GM23338 (cell line): ENCODE measurements around the gene FBP1. TPM values are rescaled to one million over a fixed set of nuclear protein-coding genes. Genes with fewer than 3 reads are reported as not detected.
A peak's percentile ranks its signal among the peaks of the same experiment; 100 is the strongest.

Experiments used
- ATAC-seq: fragments of 200-7000 bp; cut with Tn5 transposase; 3 replicates; pipeline ENCODE4 v1.9.1; 2020
- DNase-seq: peaks from one replicate; pipeline ENCODE4 v3.0.0-alpha.2; 2015; ENCODE audit warnings: low spot score
- H2AFZ ChIP-seq: fragments of 200-600 bp; sonication (generic); 2 replicates; pipeline ENCODE4 v1.8.0; 2016; ENCODE audit warnings: antibody characterized with exemption, mild to moderate bottlenecking, moderate library complexity
- H3F3A ChIP-seq: fragments of 200-600 bp; sonication (generic); replicated peaks from 2 replicates; pipeline ENCODE4 v1.8.0; 2017; ENCODE audit warnings: antibody characterized with exemption, mixed run types, low read depth
- H3K27ac ChIP-seq: fragments of 200-600 bp; sonication (generic); 2 replicates; pipeline ENCODE4 v1.6.1; 2016; ENCODE audit warnings: low read depth
- H3K27me3 ChIP-seq: fragments of 200-600 bp; sonication (generic); 2 replicates; pipeline ENCODE4 v1.8.0; 2016; ENCODE audit warnings: mild to moderate bottlenecking, mixed run types, moderate library complexity; ENCODE audit not compliant: insufficient read depth
- H3K36me3 ChIP-seq: fragments of 200-600 bp; sonication (generic); 2 replicates; pipeline ENCODE4 v1.8.0; 2016; ENCODE audit warnings: mild to moderate bottlenecking; ENCODE audit not compliant: insufficient read depth
- H3K4me1 ChIP-seq: fragments of 200-600 bp; sonication (generic); 2 replicates; pipeline ENCODE4 v1.8.0; 2016; ENCODE audit warnings: mild to moderate bottlenecking, moderate library complexity; ENCODE audit not compliant: insufficient read depth
- H3K4me2 ChIP-seq: fragments of 200-600 bp; sonication (generic); 2 replicates; pipeline ENCODE4 v1.7.1; 2017; ENCODE audit warnings: mixed run types
- H3K4me3 ChIP-seq: fragments of 200-600 bp; sonication (generic); 2 replicates; pipeline ENCODE4 v1.6.1; 2016; ENCODE audit warnings: mixed run types
- H3K79me2 ChIP-seq: fragments of 200-600 bp; sonication (generic); replicated peaks from 2 replicates; pipeline ENCODE4 v1.8.0; 2017; ENCODE audit warnings: mild to moderate bottlenecking; ENCODE audit not compliant: insufficient read depth
- H3K9me2 ChIP-seq: fragments of 200-600 bp; sonication (generic); 2 replicates; pipeline ENCODE4 v1.8.0; 2017; ENCODE audit not compliant: insufficient read depth
- H4K20me1 ChIP-seq: fragments of 200-600 bp; sonication (generic); replicated peaks from 2 replicates; pipeline ENCODE4 v1.8.0; 2017; ENCODE audit warnings: mild to moderate bottlenecking; ENCODE audit not compliant: insufficient read depth
- H3K27ac Mint-ChIP-seq: 2 replicates; pipeline ENCODE4 v1.8.0; 2020; ENCODE audit warnings: inconsistent platforms, mild to moderate bottlenecking, moderate library complexity, mixed read lengths
- H3K27me3 Mint-ChIP-seq: 3 replicates; pipeline ENCODE4 v1.8.0; 2022; ENCODE audit warnings: low read depth, mild to moderate bottlenecking, moderate library complexity, mixed read lengths, inconsistent platforms; ENCODE audit not compliant: insufficient read depth, poor library complexity
- H3K36me3 Mint-ChIP-seq: 3 replicates; pipeline ENCODE4 v1.8.0; 2021; ENCODE audit warnings: low read depth, mild to moderate bottlenecking, inconsistent platforms, moderate library complexity, mixed read lengths
- H3K4me1 Mint-ChIP-seq: 3 replicates; pipeline ENCODE4 v1.8.0; 2020; ENCODE audit warnings: mild to moderate bottlenecking, inconsistent platforms, mixed read lengths
- H3K4me3 Mint-ChIP-seq: 3 replicates; pipeline ENCODE4 v1.8.0; 2021; ENCODE audit warnings: moderate library complexity, mild to moderate bottlenecking, inconsistent platforms, mixed read lengths
- H3K9me3 Mint-ChIP-seq: 3 replicates; pipeline ENCODE4 v1.8.0; 2020; ENCODE audit warnings: moderate library complexity, mild to moderate bottlenecking, inconsistent platforms, mixed read lengths
- CREB1 ChIP-seq: fragments of 250-450 bp; sonication (Bioruptor Pico); IDR thresholded peaks from 2 replicates; pipeline ENCODE4 v1.5.0; 2020; ENCODE audit warnings: low read depth, mild to moderate bottlenecking, moderate library complexity
- CTCF ChIP-seq, 2 experiments: fragments of 200-600 bp in 1 of 2; sonication (generic) in 1 of 2; conservative IDR thresholded peaks; 2 replicates each; pipeline versions ENCODE4 v1.5.1 to v1.6.1; 2016 to 2017; ENCODE audit warnings: antibody characterized with exemption in 2 of 2, low read depth in 2 of 2, mild to moderate bottlenecking in 2 of 2, moderate library complexity in 1 of 2
- EZH2 ChIP-seq: fragments of 200-600 bp; sonication (generic); IDR thresholded peaks from one replicate; pipeline ENCODE4 v1.8.0; 2017; ENCODE audit warnings: antibody characterized with exemption, mild to moderate bottlenecking, low read depth; ENCODE audit not compliant: unreplicated experiment
- EZH2phosphoT487 ChIP-seq: fragments of 200-600 bp; sonication (generic); IDR thresholded peaks from one replicate; pipeline ENCODE4 v1.8.1; 2018; ENCODE audit warnings: antibody characterized with exemption; ENCODE audit not compliant: unreplicated experiment
- JUNB ChIP-seq: IDR thresholded peaks from one replicate; pipeline ENCODE4 v1.6.1; 2016; ENCODE audit warnings: antibody characterized with exemption; ENCODE audit not compliant: unreplicated experiment
- NANOG ChIP-seq: IDR thresholded peaks from 2 replicates; pipeline ENCODE4 v1.6.1; 2016; ENCODE audit warnings: antibody characterized with exemption, borderline replicate concordance
- POLR2AphosphoS5 ChIP-seq: IDR thresholded peaks from 2 replicates; pipeline ENCODE4 v1.6.1; 2016; ENCODE audit warnings: antibody characterized with exemption, low read depth
- REST ChIP-seq: IDR thresholded peaks from one replicate; pipeline ENCODE4 v1.6.1; 2018; ENCODE audit warnings: antibody characterized with exemption; ENCODE audit not compliant: unreplicated experiment
- STAT1 ChIP-seq: IDR thresholded peaks from one replicate; pipeline ENCODE4 v1.6.1; 2016; ENCODE audit warnings: antibody characterized with exemption; ENCODE audit not compliant: unreplicated experiment
- ZNF114 ChIP-seq: fragments of 250-450 bp; sonication (Bioruptor Pico); IDR thresholded peaks from 2 replicates; pipeline ENCODE4 v1.5.0; 2020; ENCODE audit warnings: mild to moderate bottlenecking, moderate library complexity
- ZNF331 ChIP-seq: fragments of 250-450 bp; sonication (Bioruptor Pico); IDR thresholded peaks from 2 replicates; pipeline ENCODE4 v1.5.0; 2020; ENCODE audit warnings: low read depth, mild to moderate bottlenecking, moderate library complexity
- polyA plus RNA-seq: library from polyadenylated mRNA; unstranded; fragments of >200 nt; fragmentation: Nextera tagmentation; extraction: Ambion mirVana; gene quantifications from 2 replicates; pipeline ENCODE4 v1.2.1, GENCODE V29; 2016
- total RNA-seq: library from RNA; depleted of rRNA; stranded (reverse); fragments of >200 nt; shearing (Covaris generic); gene quantifications from 2 replicates; pipeline ENCODE4 v1.2.3, GENCODE V29; 2014
- TF ChIP-seq, protein P1 (sequence below): IDR thresholded peaks from 2 replicates; pipeline ENCODE4 v1.6.1; 2016; ENCODE audit warnings: antibody characterized with exemption

FBP1 gene
- total and polyA plus RNA-seq, 2 experiments from 2014 or later, result 3.0 to 3.3 TPM

- no peak for TF ChIP-seq CREB1 (CRISPR knock-in tag)
- no peak for TF ChIP-seq EZH2phosphoT487
- TF ChIP-seq, protein P1, sequence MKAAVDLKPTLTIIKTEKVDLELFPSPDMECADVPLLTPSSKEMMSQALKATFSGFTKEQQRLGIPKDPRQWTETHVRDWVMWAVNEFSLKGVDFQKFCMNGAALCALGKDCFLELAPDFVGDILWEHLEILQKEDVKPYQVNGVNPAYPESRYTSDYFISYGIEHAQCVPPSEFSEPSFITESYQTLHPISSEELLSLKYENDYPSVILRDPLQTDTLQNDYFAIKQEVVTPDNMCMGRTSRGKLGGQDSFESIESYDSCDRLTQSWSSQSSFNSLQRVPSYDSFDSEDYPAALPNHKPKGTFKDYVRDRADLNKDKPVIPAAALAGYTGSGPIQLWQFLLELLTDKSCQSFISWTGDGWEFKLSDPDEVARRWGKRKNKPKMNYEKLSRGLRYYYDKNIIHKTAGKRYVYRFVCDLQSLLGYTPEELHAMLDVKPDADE, result no peak
- no peak for TF ChIP-seq NANOG
These were observed 61.7 kb downstream of the FBP1 start (continued) for GRCh38 chr9:94577571-94577970.

DNA sequence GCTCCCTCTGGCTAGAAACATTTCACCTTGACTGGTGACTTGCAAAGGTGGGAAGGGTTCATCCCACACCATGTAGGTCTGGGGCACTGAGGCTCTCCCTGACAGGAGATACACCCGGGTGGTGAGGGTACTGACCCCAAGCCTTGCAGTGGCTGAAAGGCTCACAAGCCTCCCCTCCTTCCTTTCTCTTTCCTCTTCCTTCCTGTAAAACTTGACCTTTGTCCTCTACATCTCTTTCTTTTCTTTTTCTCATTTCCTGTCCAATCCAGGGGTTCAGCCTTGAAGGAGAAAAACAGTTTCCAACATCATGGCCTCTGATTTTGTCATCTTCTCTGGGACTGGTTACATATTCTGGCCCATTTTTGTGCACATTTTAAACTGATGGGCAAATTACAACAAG lies 62.3 kb downstream of the FBP1 start:
- H3K27me3 ChIP-seq, result no peaks in the 10 kb centered on the region
- no peaks in the 10 kb centered on the region for H3F3A ChIP-seq
- no peaks in the 10 kb centered on the region for H3K79me2 ChIP-seq
- Mint-ChIP-seq H3K27ac (no peak overlapping the region), H3K4me1 (peaks cover 4% of the 10 kb centered on the region), H3K27me3 (no peaks in the 10 kb centered on the region), H3K4me3 (no peak overlapping the region), H3K9me3 (peaks cover 7% of the 10 kb centered on the region; the same call in 2 of the 3 replicates), H3K36me3 (no peaks in the 10 kb centered on the region)
- H3K4me2 ChIP-seq, result no peak overlapping the region
- H3K27ac ChIP-seq, result no peak overlapping the region
- no peaks in the 10 kb centered on the region for H3K36me3 ChIP-seq
- no peaks in the 10 kb centered on the region for H4K20me1 ChIP-seq
- H3K4me1 ChIP-seq, result no peaks in the 10 kb centered on the region
- ATAC-seq (no peak), DNase-seq (no peak)
- H3K4me3 ChIP-seq, result no peak overlapping the region
- H2AFZ ChIP-seq, result 0 out of 2 replicates have a peak overlapping the region, but pooled peaks have one; percentile 14
- H3K9me2 ChIP-seq, result no peaks in the 10 kb centered on the region
- TF ChIP-seq JUNB (no peak), CTCF (conservative IDR thresholded peaks at IDR 0.05; ENCODE audit: low read depth in 2 of 2) (no peak), ZNF331 (no peak), NANOG (no peak), ZNF114 (no peak), POLR2AphosphoS5 (no peak), CREB1 (CRISPR knock-in tag) (no peak), STAT1 (no peak), EZH2 (no peak), REST (no peak)
- TF ChIP-seq, protein P1, result no peak
